HG03196 (cell line): ENCODE measurements around the gene SCGN.

ENCODE experiments used
- ATAC-seq: cut with Tn5 transposase; IDR thresholded peaks from one replicate; pipeline ENCODE4 v1.9.1; 2021; ENCODE audit not compliant: unreplicated experiment

The SCGN gene

GRCh38 chr6:25685251-25685650, 33.2 kb downstream of the SCGN start:
- ATAC-seq, result no peak

- no peak for ATAC-seq
Measured at GRCh38 chr6:25685896-25686295, 33.9 kb downstream of the SCGN start.

- no peak for ATAC-seq
Measured at GRCh38 chr6:25686856-25687255, 34.8 kb downstream of the SCGN start.

GRCh38 chr6:25689966-25690365, 38.0 kb downstream of the SCGN start:
- ATAC-seq, result no peak

- no peak for ATAC-seq
Measured at GRCh38 chr6:25691894-25692293, 39.9 kb downstream of the SCGN start.

- no peak for ATAC-seq
Measured at GRCh38 chr6:25692472-25692871, 40.5 kb downstream of the SCGN start.

GRCh38 chr6:25694366-25694765, 42.4 kb downstream of the SCGN start:
- ATAC-seq, result no peak

GRCh38 chr6:25695671-25696070, 43.7 kb downstream of the SCGN start:
- ATAC-seq, result no peak

- ATAC-seq, result no peak
Measured at GRCh38 chr6:25697537-25698340, 45.7 kb downstream of the SCGN start.

- ATAC-seq, result no peak
Measured at GRCh38 chr6:25698631-25699030, 46.6 kb downstream of the SCGN start.

GRCh38 chr6:25699649-25700048, 47.6 kb downstream of the SCGN start:
- no peak for ATAC-seq

GRCh38 chr6:25700761-25701160, 48.7 kb downstream of the SCGN start:
- no peak for ATAC-seq

- ATAC-seq, result no peak
Measured at GRCh38 chr6:25701807-25702206, 49.8 kb downstream of the SCGN start.

- no peak for ATAC-seq
Measured at GRCh38 chr6:25703005-25703404, 51.0 kb downstream of the SCGN start.

GRCh38 chr6:25704001-25704400, 52.0 kb downstream of the SCGN start:
- no peak for ATAC-seq

- no peak for ATAC-seq
Measured at GRCh38 chr6:25706314-25707014, 54.4 kb downstream of the SCGN start.

- no peak for ATAC-seq
Measured at GRCh38 chr6:25709761-25710160, 57.7 kb downstream of the SCGN start.

GRCh38 chr6:25710287-25710686, 58.3 kb downstream of the SCGN start:
- ATAC-seq, result no peak

GRCh38 chr6:25713824-25714223, 61.8 kb downstream of the SCGN start:
- no peak for ATAC-seq

- ATAC-seq, result no peak
Measured at GRCh38 chr6:25714765-25715164, 62.8 kb downstream of the SCGN start.

- no peak for ATAC-seq
Measured at GRCh38 chr6:25715794-25716193, 63.8 kb downstream of the SCGN start.
